HepG2 (cell line): Measurements from ENCODE around the gene SERPINB10. TPM values are rescaled to one million over a fixed set of nuclear protein-coding genes. Genes with fewer than 3 reads are reported as not detected.

ENCODE experiments used
- BATF2 ChIP-seq: sonication (generic); formaldehyde crosslinking; IDR thresholded peaks from 2 replicates; pipeline ENCODE4 v1.8.0; 2022; ENCODE audit warnings: mild to moderate bottlenecking, missing genetic modification reagents, moderate library complexity
- FOXP1 ChIP-seq, 2 experiments: fragments of 450-650 bp in 1 of 2; IDR thresholded peaks; 2 replicates each; pipeline ENCODE4 v1.6.1; 2017 to 2018; ENCODE audit warnings: antibody characterized with exemption in 1 of 2
- HNF1A ChIP-seq, 2 experiments: sonication (generic) in 1 of 2; formaldehyde crosslinking in 1 of 2; IDR thresholded peaks; 2 replicates each; pipeline versions ENCODE4 v1.4.0 to v1.6.1; 2016 to 2020; ENCODE audit warnings: borderline replicate concordance in 1 of 2, low read depth in 1 of 2, mild to moderate bottlenecking in 1 of 2, missing genetic modification reagents in 1 of 2
- KLF12 ChIP-seq: sonication (generic); formaldehyde crosslinking; IDR thresholded peaks from 2 replicates; pipeline ENCODE4 v1.4.0; 2020; ENCODE audit warnings: missing genetic modification reagents, borderline replicate concordance
- NFKB2 ChIP-seq: sonication (generic); formaldehyde crosslinking; IDR thresholded peaks from 2 replicates; pipeline ENCODE4 v1.4.0; 2020; ENCODE audit warnings: missing genetic modification reagents, borderline replicate concordance
- PRDM10 ChIP-seq: sonication (generic); formaldehyde crosslinking; IDR thresholded peaks from 2 replicates; pipeline ENCODE4 v1.4.0; 2020; ENCODE audit warnings: low read depth, missing genetic modification reagents
- SNAI1 ChIP-seq: sonication (generic); formaldehyde crosslinking; IDR thresholded peaks from 2 replicates; pipeline ENCODE4 v1.5.0; 2020; ENCODE audit warnings: mild to moderate bottlenecking, missing genetic modification reagents, borderline replicate concordance
- TBX3 ChIP-seq: fragments of 450-650 bp; IDR thresholded peaks from 2 replicates; pipeline ENCODE4 v1.6.1; 2017; ENCODE audit warnings: antibody characterized with exemption, mild to moderate bottlenecking, inconsistent platforms, borderline replicate concordance
- TEF ChIP-seq: sonication (generic); formaldehyde crosslinking; IDR thresholded peaks from 2 replicates; pipeline ENCODE4 v1.5.0; 2020; ENCODE audit warnings: missing genetic modification reagents
- ZFP37 ChIP-seq: sonication (generic); formaldehyde crosslinking; IDR thresholded peaks from 2 replicates; pipeline ENCODE4 v1.4.0; 2020; ENCODE audit warnings: missing genetic modification reagents, borderline replicate concordance
- ZNF563 ChIP-seq: sonication (generic); formaldehyde crosslinking; IDR thresholded peaks from 2 replicates; pipeline ENCODE4 v1.8.0; 2022; ENCODE audit warnings: mild to moderate bottlenecking, moderate library complexity, missing genetic modification reagents
- ZNF580 ChIP-seq: IDR thresholded peaks from 2 replicates; pipeline ENCODE4 v1.6.1; 2016; ENCODE audit warnings: low read depth, borderline replicate concordance
- ZNF691 ChIP-seq: sonication (generic); formaldehyde crosslinking; IDR thresholded peaks from 2 replicates; pipeline ENCODE4 v1.4.0; 2020; ENCODE audit warnings: missing genetic modification reagents, low read depth, mild to moderate bottlenecking, borderline replicate concordance
- ZNF83 ChIP-seq: sonication (generic); formaldehyde crosslinking; IDR thresholded peaks from 2 replicates; pipeline ENCODE4 v1.4.0; 2020; ENCODE audit warnings: missing genetic modification reagents, mild to moderate bottlenecking, borderline replicate concordance
- polyA plus RNA-seq, 8 experiments: library from polyadenylated mRNA; depleted of rRNA in 3 of 8; stranded (reverse) in 7 of 8; unstranded in 1 of 8; fragments of >200 nt; fragmentation: Illumina TruSeq in 4 of 8; extraction: Trizol in 4 of 8; gene quantifications; 2 replicates each; pipeline versions ENCODE4 v1.2.1 to v1.2.3, GENCODE V29; 2011 to 2016; ENCODE audit warnings: low read depth in 4 of 8, missing spikeins in 1 of 8, mixed read lengths in 1 of 8; ENCODE audit not compliant: insufficient read depth in 1 of 8
- total RNA-seq, 5 experiments: library from RNA; depleted of rRNA; stranded (reverse); fragments of >200 nt; fragmentation: Illumina TruSeq; extraction: Trizol; gene quantifications; 2 replicates each; pipeline ENCODE4 v1.2.3, GENCODE V29; 2016; ENCODE audit warnings: low read depth in 1 of 5

The SERPINB10 gene
- total and polyA plus RNA-seq, 2 of the 13 experiments (the other 11 are each of a cell fraction or from before 2014, with no cell fraction given), result not detected

GRCh38 chr18:63969942-63970808 is 62.4 kb downstream of the SERPINB10 start, which contains the start of gene SERPINB8 (continued):
- peak; percentile 10; the same call in 1 of the 2 replicates for TF ChIP-seq NFKB2 (CRISPR knock-in tag)
- TF ChIP-seq ZFP37 (CRISPR knock-in tag), result no peak
- no peak for TF ChIP-seq SNAI1 (CRISPR knock-in tag)
- no peak for TF ChIP-seq HNF1A (IDR thresholded peaks at IDR 0.05; ENCODE audit: low read depth)
- no peak; the same call in 1 of the 2 replicates for TF ChIP-seq HNF1A (CRISPR knock-in tag; IDR thresholded peaks at IDR 0.05; ENCODE audit: borderline replicate concordance)
- TF ChIP-seq ZNF580, result no peak
- TF ChIP-seq KLF12, result peak; percentile 41; the same call in 1 of the 2 replicates
- TF ChIP-seq ZNF563, result 0 out of 2 replicates have a peak, but pooled peaks have one; percentile 39
- no peak for TF ChIP-seq FOXP1 (IDR thresholded peaks at IDR 0.05)
- no peak for TF ChIP-seq FOXP1 (CRISPR knock-in tag; IDR thresholded peaks at IDR 0.05)
- TF ChIP-seq ZNF691 (CRISPR knock-in tag), result no peak; the same call in 1 of the 2 replicates
- TF ChIP-seq TEF (CRISPR knock-in tag), result no peak
- no peak for TF ChIP-seq PRDM10 (CRISPR knock-in tag)
- no peak for TF ChIP-seq BATF2 (CRISPR knock-in tag)
- no peak for TF ChIP-seq ZNF83 (CRISPR knock-in tag)
- no peak for TF ChIP-seq TBX3
